Fibroblast of pulmonary artery (primary cell): Measurements from ENCODE around the gene LAMP5.

Experiments used
- DNase-seq: peaks from one replicate; pipeline ENCODE4 v3.0.0-alpha.2; 2010; ENCODE audit warnings: low read depth
- H3K4me3 ChIP-seq: replicated peaks from 2 replicates; pipeline ENCODE4 v1.5.1; 2011; ENCODE audit warnings: low read depth, mild to moderate bottlenecking, control low read depth, low read length, moderate library complexity
- TF ChIP-seq, protein P1 (sequence below): IDR thresholded peaks from 2 replicates; pipeline ENCODE4 v1.5.1; 2011; ENCODE audit warnings: mild to moderate bottlenecking, control low read depth, low read length, inconsistent platforms; ENCODE audit errors: missing control alignments

LAMP5 gene

DNA sequence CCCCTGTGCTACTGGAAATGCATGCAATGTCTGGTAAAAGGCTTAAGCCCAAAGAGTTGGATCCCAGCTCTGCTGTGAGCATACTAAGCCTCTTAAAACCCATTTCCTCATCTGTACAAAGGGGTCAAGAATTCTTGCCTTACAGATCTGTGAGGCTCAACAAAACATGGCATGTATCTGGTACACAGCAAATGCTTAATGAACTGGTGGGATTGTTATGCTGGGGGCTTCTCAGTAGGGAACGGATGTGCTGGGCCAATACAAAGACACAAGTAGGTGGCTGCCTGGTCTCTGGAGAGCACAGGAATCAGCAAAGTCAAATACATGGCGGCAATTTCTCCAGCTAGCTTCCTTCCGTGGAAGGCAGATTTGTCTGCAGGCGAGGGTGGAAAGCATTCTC, 62.3 kb downstream of the LAMP5 start:
- no peak for DNase-seq
- H3K4me3 ChIP-seq: no peak overlapping the region
- TF ChIP-seq, protein P1, sequence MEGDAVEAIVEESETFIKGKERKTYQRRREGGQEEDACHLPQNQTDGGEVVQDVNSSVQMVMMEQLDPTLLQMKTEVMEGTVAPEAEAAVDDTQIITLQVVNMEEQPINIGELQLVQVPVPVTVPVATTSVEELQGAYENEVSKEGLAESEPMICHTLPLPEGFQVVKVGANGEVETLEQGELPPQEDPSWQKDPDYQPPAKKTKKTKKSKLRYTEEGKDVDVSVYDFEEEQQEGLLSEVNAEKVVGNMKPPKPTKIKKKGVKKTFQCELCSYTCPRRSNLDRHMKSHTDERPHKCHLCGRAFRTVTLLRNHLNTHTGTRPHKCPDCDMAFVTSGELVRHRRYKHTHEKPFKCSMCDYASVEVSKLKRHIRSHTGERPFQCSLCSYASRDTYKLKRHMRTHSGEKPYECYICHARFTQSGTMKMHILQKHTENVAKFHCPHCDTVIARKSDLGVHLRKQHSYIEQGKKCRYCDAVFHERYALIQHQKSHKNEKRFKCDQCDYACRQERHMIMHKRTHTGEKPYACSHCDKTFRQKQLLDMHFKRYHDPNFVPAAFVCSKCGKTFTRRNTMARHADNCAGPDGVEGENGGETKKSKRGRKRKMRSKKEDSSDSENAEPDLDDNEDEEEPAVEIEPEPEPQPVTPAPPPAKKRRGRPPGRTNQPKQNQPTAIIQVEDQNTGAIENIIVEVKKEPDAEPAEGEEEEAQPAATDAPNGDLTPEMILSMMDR: no peak

GRCh38 chr20:9577397-9577796, 63.0 kb downstream of the LAMP5 start:
- TF ChIP-seq, protein P1: no peak
- H3K4me3 ChIP-seq: no peak overlapping the region
- DNase-seq: no peak

DNA sequence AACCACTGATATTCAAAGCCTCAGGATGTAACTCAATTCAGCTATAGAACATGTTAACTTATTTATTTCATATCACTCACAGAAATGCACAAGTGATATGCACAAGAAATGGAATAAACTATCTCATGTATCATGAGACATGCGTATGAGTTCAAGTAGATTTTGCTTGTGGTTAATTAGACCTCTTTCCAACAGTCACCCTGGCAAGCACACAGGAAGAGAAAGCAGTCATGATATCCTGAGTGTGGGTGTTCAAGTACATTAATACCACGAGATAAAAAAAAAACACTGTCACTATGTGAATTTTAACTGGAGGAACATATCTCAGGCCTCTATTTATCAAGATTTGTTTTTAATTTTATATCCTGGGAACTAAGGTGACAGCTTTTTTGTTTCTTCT, 64.2 kb downstream of the LAMP5 start:
- DNase-seq: no peak
- TF ChIP-seq, protein P1: no peak

More for the DNA sequence above, 64.2 kb downstream of the LAMP5 start:
- H3K4me3 ChIP-seq: no peak overlapping the region
